ENCODE measurements around the gene JMJD4. TPM values are rescaled to one million over a fixed set of nuclear protein-coding genes. Genes with fewer than 3 reads are reported as not detected.

JMJD4 gene
- total and polyA plus RNA-seq, 2 experiments from 2014 or later: 11.5 to 17.7 TPM

DNA sequence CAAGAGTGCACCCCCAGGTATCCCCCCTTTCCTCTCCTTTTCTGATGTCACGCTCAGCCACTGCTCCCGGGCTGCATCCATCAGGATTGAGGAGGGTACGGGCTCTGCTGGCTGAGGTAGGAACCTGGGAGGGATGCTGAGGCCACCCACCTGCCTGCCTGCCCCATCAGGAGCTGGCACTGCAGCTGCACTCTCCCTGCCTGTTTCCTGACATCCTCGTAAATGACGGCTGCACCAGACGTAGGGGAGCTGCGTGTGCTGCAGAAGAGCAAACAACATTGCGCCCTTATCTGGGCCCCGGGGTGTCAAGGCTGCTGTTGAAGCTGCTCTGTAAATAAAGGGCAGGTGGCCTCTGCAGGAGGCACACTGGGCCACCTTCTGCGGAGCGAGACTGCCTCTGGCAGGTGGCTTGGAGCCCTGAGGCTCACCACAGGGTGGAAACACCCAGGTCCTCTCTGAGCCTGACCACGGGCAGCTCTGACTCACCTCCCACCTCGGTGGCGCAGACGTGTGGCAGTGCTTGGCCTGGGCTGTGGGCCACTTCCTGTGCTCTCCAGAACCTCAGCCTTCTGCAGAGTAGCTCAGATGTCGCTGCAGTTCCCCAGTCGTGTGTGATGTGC lies 31.0 kb upstream of the JMJD4 start:
- H3K27me3 ChIP-seq (ENCODE audit: insufficient read depth): no peaks in the 10 kb centered on the region
- H3K27me3 Mint-ChIP-seq (ENCODE audit: insufficient read depth, low read depth, poor library complexity): peaks cover 6% of the 10 kb centered on the region
- TF ChIP-seq POLR2AphosphoS5 (IDR thresholded peaks at IDR 0.05; ENCODE audit: low read depth): no peak
- no peak for TF ChIP-seq NANOG (IDR thresholded peaks at IDR 0.05; ENCODE audit: borderline replicate concordance)
- TF ChIP-seq, protein P1, sequence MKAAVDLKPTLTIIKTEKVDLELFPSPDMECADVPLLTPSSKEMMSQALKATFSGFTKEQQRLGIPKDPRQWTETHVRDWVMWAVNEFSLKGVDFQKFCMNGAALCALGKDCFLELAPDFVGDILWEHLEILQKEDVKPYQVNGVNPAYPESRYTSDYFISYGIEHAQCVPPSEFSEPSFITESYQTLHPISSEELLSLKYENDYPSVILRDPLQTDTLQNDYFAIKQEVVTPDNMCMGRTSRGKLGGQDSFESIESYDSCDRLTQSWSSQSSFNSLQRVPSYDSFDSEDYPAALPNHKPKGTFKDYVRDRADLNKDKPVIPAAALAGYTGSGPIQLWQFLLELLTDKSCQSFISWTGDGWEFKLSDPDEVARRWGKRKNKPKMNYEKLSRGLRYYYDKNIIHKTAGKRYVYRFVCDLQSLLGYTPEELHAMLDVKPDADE (IDR thresholded peaks at IDR 0.05): no peak
- no peak for TF ChIP-seq CREB1 (CRISPR knock-in tag; IDR thresholded peaks at IDR 0.05; ENCODE audit: low read depth)
- TF ChIP-seq EZH2phosphoT487 (IDR thresholded peaks at IDR 0.05; ENCODE audit: unreplicated experiment): no peak
- TF ChIP-seq ZNF331 (CRISPR knock-in tag; IDR thresholded peaks at IDR 0.05; ENCODE audit: low read depth): no peak
- no peak for TF ChIP-seq EZH2 (IDR thresholded peaks at IDR 0.05; ENCODE audit: low read depth, unreplicated experiment)
- TF ChIP-seq, protein P2, sequence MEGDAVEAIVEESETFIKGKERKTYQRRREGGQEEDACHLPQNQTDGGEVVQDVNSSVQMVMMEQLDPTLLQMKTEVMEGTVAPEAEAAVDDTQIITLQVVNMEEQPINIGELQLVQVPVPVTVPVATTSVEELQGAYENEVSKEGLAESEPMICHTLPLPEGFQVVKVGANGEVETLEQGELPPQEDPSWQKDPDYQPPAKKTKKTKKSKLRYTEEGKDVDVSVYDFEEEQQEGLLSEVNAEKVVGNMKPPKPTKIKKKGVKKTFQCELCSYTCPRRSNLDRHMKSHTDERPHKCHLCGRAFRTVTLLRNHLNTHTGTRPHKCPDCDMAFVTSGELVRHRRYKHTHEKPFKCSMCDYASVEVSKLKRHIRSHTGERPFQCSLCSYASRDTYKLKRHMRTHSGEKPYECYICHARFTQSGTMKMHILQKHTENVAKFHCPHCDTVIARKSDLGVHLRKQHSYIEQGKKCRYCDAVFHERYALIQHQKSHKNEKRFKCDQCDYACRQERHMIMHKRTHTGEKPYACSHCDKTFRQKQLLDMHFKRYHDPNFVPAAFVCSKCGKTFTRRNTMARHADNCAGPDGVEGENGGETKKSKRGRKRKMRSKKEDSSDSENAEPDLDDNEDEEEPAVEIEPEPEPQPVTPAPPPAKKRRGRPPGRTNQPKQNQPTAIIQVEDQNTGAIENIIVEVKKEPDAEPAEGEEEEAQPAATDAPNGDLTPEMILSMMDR (conservative IDR thresholded peaks at IDR 0.05; ENCODE audit: low read depth in 2 of 2): no peak
- TF ChIP-seq ZNF114 (CRISPR knock-in tag; IDR thresholded peaks at IDR 0.05): no peak
- TF ChIP-seq STAT1 (IDR thresholded peaks at IDR 0.05; ENCODE audit: unreplicated experiment): no peak
- TF ChIP-seq JUNB (IDR thresholded peaks at IDR 0.05; ENCODE audit: unreplicated experiment): no peak
- TF ChIP-seq, protein P3, sequence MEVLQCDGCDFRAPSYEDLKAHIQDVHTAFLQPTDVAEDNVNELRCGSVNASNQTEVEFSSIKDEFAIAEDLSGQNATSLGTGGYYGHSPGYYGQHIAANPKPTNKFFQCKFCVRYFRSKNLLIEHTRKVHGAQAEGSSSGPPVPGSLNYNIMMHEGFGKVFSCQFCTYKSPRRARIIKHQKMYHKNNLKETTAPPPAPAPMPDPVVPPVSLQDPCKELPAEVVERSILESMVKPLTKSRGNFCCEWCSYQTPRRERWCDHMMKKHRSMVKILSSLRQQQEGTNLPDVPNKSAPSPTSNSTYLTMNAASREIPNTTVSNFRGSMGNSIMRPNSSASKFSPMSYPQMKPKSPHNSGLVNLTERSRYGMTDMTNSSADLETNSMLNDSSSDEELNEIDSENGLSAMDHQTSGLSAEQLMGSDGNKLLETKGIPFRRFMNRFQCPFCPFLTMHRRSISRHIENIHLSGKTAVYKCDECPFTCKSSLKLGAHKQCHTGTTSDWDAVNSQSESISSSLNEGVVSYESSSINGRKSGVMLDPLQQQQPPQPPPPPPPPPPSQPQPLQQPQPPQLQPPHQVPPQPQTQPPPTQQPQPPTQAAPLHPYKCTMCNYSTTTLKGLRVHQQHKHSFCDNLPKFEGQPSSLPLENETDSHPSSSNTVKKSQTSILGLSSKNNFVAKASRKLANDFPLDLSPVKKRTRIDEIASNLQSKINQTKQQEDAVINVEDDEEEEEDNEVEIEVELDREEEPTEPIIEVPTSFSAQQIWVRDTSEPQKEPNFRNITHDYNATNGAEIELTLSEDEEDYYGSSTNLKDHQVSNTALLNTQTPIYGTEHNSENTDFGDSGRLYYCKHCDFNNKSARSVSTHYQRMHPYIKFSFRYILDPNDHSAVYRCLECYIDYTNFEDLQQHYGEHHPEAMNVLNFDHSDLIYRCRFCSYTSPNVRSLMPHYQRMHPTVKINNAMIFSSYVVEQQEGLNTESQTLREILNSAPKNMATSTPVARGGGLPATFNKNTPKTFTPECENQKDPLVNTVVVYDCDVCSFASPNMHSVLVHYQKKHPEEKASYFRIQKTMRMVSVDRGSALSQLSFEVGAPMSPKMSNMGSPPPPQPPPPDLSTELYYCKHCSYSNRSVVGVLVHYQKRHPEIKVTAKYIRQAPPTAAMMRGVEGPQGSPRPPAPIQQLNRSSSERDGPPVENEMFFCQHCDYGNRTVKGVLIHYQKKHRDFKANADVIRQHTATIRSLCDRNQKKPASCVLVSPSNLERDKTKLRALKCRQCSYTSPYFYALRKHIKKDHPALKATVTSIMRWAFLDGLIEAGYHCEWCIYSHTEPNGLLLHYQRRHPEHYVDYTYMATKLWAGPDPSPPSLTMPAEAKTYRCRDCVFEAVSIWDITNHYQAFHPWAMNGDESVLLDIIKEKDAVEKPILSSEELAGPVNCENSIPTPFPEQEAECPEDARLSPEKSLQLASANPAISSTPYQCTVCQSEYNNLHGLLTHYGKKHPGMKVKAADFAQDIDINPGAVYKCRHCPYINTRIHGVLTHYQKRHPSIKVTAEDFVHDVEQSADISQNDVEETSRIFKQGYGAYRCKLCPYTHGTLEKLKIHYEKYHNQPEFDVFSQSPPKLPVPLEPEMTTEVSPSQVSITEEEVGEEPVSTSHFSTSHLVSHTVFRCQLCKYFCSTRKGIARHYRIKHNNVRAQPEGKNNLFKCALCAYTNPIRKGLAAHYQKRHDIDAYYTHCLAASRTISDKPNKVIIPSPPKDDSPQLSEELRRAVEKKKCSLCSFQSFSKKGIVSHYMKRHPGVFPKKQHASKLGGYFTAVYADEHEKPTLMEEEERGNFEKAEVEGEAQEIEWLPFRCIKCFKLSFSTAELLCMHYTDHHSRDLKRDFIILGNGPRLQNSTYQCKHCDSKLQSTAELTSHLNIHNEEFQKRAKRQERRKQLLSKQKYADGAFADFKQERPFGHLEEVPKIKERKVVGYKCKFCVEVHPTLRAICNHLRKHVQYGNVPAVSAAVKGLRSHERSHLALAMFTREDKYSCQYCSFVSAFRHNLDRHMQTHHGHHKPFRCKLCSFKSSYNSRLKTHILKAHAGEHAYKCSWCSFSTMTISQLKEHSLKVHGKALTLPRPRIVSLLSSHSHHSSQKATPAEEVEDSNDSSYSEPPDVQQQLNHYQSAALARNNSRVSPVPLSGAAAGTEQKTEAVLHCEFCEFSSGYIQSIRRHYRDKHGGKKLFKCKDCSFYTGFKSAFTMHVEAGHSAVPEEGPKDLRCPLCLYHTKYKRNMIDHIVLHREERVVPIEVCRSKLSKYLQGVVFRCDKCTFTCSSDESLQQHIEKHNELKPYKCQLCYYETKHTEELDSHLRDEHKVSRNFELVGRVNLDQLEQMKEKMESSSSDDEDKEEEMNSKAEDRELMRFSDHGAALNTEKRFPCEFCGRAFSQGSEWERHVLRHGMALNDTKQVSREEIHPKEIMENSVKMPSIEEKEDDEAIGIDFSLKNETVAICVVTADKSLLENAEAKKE (CRISPR knock-in tag; IDR thresholded peaks at IDR 0.05): no peak
- no peaks in the 10 kb centered on the region for H3K4me1 ChIP-seq (ENCODE audit: insufficient read depth)
- no peak overlapping the region for H2AFZ ChIP-seq
- H3K27ac ChIP-seq (ENCODE audit: low read depth): no peak overlapping the region
- no peaks in the 10 kb centered on the region for H3K9me3 Mint-ChIP-seq
- H3K9me2 ChIP-seq (ENCODE audit: insufficient read depth): no peaks in the 10 kb centered on the region
- DNase-seq (ENCODE audit: low spot score) (no peak), ATAC-seq (no peak)
- H3K4me1 Mint-ChIP-seq: no peaks in the 10 kb centered on the region; the same call in 2 of the 3 replicates
- H3F3A ChIP-seq (replicated peaks; ENCODE audit: low read depth): no peaks in the 10 kb centered on the region
- no peaks in the 10 kb centered on the region for H3K36me3 ChIP-seq (ENCODE audit: insufficient read depth)
- H3K4me3 ChIP-seq: no peak overlapping the region
- H3K79me2 ChIP-seq (replicated peaks; ENCODE audit: insufficient read depth): 0 out of 2 replicates have a peak, but pooled peaks cover 11% of the 10 kb centered on the region
- peaks cover 34% of the 10 kb centered on the region for H3K36me3 Mint-ChIP-seq (ENCODE audit: low read depth)
- H3K27ac Mint-ChIP-seq: no peak overlapping the region
- H4K20me1 ChIP-seq (replicated peaks; ENCODE audit: insufficient read depth): peaks cover under 1% of the 10 kb centered on the region
- H3K4me3 Mint-ChIP-seq: no peak overlapping the region
- no peak overlapping the region for H3K4me2 ChIP-seq

Measured in GM23338 (cell line).